ENCODE results near the gene NSMF.
"Not testable (repeated sequence)": the region's sequence is repeated elsewhere in the genome, so short reads cannot be mapped to it uniquely, and the experiment has no call there.

The NSMF gene

DNA sequence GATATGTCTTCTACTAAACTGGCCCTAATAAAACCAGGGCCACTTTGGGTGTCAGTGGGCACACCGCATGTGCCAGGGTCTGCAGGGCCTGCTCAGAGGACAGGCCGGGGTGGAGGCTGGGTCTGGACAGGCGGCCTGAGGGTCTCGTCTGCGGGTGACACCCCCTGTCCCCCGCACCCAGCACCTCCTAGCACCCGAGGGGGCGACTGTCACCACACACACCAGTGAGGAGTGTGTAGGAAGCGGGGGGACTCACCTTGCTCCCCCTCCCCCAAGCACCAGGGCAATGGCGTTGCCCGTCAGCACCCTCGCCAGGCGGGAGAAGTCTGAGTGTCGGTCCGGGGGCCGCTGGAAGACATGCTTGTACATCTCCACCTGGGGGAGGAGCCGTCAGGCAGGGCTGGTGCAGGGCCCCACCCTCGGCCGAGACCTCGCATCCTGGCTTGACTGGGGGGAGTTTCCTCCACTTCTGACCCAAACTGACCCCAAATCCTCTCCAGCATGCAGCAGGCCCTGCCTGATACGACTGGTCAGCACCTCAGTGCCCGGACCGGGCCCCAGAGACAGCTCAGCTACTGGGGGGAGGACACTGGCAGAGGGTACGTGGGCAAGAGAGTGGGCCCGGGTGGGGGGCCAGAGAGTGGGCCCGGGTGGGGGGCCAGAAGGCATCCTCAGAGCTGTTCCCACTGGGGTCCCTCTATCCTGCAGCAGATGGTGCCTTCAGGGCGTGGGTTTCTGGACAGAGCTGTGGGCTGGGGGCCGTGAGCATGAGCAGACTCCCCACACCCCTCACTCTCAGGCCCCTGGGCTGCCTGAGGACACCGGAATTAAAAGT lies 18.9 kb upstream of the NSMF start:
- no peak overlapping the region for H3K4me3 ChIP-seq (ENCODE audit: low read depth, low read length)

DNA sequence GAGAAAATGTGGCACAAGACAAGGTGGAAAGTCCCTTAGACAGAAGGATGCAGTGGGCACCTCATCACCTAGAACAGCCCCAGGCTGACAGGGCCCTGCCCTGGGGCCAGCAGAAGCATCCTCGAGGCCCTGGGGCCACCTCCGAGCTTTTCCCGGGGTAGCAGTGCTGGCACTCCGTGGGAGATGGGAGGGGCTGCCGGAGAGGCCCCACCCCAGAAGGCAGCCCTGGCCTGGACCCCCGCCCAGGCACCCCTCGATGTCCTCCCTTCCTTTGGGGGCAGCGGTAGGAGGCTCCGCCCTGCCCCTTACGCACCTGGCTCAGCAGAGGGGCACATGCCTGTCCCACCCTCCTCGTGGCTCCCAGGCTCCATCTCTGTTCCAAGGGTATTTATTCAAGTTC lies 17.7 kb upstream of the NSMF start:
- no peak overlapping the region for H3K4me3 ChIP-seq (ENCODE audit: low read depth, low read length)

DNA sequence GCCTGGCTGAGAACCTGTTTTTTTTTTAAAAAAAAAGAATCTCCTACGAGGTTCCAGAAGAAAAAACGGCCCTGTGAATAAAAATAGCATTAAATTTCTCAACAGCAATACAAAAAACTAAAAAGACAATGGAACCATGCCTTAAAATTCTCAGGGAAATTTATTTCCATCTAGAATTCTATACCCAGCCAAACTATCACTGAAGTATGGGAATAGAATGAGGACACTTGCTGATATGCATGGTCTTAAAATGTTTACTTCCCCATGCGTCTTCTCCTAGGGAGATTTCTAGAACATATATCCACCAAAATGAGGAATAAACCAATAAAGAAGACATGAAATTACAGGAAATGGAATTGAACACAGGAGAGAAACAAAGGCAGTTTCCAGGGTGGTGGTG lies 16.5 kb upstream of the NSMF start:
- no peak overlapping the region for H3K4me3 ChIP-seq (ENCODE audit: low read depth, low read length)

DNA sequence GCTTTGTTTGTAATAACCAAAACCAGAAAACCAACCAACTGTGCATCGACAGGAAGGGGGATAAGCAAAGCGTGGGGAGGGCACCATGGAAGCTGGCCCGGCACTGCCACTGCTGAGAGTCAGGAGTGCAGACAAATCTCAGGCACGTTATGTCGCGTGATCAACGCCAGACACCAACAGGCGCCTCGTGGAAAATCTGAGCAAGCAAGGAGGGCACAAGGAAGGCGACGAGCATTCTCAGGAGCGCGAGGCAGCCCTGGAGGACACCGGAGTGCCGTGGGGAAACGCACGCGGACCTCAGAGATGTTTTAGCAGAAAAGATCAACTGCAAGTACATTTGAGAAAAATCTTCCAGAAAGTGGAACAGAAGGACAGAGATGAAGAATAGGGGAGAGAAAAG lies 15.1 kb upstream of the NSMF start:
- no peak overlapping the region for H3K4me3 ChIP-seq (ENCODE audit: low read depth, low read length)

DNA sequence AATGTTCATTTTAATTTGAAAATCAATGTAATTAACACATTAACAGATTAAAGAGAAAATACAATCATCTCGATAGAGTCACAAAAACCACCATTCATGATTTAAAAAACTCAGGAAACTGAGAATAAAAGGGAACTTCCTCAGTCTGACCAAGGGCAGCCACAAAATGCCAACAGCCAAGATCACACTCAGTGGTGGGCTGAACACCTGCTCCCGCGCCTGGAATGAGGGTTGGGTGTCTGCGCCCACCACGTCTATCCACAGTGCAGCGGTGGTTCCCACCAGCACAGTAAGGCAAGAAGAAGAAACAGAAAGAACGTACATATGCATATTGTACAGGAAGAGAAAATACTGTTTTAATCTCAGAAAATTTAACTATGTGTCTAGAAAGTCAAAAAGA lies 11.7 kb upstream of the NSMF start:
- no peak overlapping the region for H3K4me3 ChIP-seq (ENCODE audit: low read depth, low read length)

DNA sequence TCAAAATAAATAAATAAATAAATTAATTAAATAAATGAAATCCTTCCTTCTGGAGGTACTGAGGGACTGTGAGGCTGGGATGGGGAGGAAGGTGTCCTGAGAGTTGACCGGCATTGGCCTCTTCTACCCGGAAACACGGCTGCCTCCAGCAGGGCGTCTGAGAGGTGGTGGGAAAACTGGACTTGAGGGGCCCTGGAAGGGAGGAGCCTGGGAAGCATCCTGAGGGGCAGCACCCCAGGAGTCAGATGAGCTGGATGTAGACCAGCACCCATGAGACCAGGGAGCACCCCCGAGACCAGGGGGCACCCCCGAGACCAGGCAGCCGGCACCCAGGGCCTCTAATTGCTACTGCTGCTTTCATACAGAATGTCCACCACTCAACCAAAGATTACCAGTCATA lies 8.8 kb upstream of the NSMF start:
- H3K4me3 ChIP-seq (ENCODE audit: low read depth, low read length) = no peak overlapping the region

DNA sequence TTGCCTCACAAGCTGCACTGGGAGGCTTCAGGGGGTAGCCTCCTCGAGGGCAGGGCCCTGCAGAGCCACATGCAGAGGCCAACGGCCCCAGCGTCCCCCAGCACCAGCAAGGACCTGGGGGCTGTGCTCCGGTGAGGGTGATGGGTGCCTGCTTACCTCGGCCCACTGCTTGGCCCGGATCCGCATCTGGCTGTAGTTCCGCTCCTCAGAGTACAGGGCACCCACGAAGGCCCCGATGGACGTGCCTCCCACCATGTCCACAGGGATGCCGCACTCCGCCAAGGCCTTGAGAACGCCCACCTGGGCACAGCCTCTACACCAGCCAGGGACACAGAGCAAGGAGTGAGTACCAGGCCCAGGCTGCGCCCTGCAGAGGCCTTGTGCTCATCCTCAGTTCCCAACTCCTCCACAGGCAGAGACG lies 8.0 kb upstream of the NSMF start:
- no peak overlapping the region for H3K4me3 ChIP-seq (ENCODE audit: low read depth, low read length)

DNA sequence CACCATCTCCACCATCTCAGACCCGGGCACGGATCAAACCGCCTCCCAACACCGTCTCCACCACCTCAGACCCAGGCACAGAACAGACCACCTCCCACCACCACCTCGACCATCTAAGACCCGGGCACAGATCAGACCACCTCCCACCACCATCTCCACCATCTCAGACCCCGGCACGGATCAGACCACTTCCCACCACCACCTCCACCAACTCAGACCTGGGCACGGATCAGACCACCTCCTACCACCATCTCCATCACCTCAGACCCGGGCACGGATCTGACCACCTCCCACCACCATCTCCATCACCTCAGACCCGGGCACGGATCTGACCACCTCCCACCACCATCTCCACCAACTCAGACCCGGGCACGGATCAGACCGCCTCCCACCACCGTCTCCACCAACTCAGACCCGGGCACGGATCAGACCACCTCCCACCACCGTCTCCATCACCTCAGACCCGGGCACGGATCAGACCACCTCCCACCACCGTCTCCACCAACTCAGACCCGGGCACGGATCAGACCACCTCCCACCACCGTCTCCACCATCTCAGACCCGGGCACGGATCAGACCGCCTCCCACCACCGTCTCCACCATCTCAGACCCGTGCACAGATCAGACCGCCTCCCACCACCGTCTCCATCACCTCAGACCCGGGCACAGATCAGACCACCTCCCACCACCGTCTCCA lies 7.4 kb upstream of the NSMF start:
- not testable (repeated sequence) for H3K4me3 ChIP-seq (ENCODE audit: low read depth, low read length)

DNA sequence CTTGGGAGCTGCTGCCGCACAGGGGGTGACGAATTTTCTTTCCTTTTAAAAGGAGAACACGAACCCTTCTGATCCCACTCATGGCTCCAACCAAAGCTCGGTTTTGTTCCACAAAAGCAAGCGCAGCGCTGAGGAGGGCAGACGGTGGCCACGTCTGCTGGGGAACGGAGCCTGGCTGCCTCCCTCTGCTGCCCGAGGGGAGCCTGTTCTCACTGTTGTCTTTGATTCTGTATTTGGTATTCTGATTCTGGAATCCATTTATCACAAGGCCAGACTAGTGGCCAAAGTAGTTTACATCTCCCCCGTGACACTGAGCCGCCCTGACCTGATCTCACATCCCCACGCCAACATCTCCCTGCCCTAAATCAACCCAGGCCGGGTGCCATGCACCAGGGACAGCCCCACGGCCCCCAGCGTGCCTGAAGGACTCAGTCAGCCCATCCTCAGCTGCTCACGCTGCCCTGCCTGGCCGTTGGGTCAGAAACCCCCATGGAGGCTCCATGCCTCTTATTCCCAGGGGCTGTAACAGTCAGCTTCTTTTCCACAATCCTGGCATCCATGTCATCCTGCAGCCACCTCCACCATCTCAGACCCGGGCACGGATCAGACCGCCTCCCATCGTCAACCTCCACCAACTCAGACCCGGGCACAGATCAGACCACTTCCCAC lies 6.7 kb upstream of the NSMF start:
- H3K4me3 ChIP-seq (ENCODE audit: low read depth, low read length) = no peak overlapping the region

DNA sequence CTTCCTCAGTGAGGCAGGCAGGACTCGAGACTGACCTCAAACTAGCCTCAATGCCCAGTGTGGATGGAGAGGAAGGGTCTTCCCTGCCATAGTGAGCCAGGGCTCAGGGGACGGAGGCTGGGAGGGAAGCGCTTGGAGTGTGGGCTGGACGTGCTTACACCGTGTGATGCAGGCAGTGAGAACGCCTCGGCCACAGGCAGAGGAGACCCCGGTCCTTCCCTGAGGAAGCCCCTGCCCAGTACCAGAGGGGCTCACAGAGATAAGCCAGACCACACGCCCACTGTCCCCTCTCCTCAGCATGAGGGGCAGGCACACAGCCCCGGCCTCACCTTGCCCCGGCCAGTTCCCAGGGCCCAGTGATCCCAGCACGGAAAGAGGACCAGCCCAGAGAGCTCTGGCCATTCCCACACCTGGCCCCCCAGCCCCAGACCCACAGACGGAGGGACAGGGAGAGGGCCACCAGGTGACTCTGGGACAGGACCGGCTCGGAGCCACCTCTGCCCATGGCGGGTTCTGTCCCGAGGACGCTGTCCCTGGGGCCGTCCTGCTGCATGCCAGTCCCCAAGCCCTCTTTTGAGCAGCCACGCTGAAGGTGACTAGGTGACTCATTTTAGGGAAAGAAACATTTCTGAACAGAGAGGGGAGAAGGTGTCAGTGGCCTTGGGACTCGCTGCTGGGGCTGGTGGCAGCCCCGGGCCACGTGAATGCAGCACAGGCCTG lies 6.0 kb upstream of the NSMF start:
- no peak overlapping the region for H3K4me3 ChIP-seq (ENCODE audit: low read depth, low read length)

DNA sequence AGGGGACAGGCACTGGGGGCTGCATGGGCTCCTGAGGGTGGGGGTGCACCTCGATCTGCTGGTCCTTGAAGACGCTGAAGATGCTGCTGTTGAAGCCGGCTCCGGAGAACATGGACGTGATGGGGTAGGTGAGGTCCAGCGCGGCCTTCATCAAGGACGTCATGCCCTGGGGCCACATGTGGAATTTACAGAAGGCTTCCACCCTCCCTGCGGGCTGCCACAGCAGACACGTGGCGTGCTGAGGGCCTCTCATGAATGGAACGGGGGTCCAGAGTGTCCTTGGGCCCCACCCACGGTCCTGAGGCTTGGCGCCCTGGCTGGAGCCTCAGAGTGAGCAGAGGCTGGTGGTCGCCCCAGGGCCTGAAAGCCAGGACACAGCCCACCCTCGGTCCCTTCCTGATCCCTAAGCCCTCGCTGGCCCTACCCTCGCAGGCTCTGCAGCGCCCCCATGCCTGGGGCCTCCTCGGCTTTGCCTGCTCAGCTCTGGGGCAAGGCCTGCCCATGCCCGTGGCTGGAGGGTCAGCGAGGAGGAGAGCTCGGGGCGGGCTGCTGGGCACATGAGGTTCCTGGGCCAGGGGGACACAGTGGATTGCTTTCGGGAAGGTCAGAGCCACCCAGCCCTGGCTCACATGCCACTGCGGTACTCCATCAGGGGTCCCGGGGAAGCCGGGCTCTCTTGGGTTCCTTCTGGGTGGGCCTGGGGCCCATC lies 5.3 kb upstream of the NSMF start:
- H3K4me3 ChIP-seq (ENCODE audit: low read depth, low read length) = no peak overlapping the region

DNA sequence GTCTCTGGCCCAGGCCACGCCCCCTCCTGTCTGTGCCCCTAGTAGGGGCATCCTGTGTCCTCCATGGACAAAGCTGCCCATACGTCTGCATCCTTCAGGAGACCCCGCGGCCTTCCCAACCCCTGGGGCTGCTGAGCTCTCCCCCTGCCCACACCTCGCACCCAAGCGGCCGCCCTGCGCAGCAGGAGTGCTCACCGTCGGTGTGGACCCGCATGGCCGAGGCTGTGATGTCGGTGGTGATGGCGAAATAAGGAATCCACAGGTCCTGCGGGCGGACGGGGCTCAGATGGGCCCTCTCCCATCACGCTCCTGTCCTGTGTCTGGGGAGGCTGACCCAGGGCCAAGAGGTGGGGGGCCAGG lies 4.8 kb upstream of the NSMF start:
- no peak overlapping the region for H3K4me3 ChIP-seq (ENCODE audit: low read depth, low read length)

DNA sequence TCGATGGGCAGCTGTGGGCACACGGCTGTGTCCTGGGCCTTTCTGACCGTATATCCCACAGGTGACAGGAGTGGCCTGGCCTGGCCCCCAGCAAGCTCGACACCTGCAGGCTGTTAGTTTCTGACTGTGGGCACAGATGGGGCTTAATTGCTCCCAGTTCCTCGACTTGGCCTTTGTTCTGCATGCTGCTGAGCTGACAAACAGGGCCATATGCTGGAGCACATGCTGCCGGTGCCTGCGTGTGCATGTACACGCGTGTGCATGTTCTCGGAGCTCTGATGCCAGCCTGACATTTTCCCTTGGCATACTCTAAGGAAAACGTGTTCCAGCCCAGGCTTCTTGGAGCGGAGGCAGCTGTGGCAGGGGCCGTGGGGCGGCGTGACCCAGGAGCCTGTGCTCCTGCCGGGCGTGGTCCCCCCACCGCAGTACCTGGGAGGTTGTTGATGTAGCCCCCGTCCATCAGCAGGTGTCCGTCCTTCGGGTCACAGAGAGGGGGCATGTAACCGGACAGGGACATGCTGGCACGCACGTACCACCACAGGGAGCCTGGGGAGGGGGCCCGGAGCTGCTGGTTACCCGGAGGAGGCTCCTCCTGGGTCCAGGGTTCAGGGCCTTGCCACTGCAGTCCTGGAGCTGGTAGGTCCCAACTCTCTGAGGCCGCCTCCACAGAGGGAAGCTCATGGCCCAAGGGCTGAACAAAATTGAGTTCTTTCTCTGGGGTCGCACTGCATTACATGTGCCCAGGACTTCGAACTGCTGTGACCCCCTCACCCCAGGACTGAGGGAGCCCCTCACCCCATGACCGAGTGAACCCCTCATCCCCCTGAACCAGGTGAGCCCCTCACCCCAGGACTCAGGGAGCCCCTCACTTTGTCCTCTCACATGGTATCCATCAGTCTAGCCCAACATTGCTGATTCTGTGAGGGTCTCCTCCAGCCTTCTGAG lies 4.1 kb upstream of the NSMF start:
- H3K4me3 ChIP-seq (ENCODE audit: low read depth, low read length) = no peak overlapping the region

DNA sequence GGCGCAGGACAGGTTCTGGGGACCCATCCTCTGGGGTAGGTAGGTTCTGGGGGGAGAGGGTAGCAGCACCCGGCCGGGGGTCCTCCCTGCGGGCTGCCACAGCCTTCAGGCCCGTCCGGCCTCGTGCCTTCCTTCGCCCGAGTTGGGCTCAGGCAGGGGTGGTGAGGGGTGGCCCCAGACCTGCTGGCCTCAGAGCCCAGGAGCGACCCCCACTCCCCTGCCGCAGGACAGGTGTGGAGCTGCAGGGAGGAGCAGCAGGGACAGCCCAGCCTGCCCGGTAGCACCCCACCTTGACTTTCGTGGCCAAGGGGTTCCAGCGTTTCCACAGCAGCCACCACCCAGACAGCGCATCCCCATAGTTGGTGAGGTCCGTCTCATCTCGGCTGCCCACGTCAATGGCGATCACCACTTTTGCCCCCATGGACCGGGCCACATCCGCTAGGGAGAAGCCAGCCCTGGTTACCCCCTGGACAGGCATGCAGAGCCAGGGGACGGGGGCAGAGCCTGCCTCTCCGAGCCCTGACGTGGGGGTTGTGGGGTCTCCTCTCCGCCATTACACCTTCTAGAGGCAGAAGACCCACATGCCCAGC lies 3.4 kb upstream of the NSMF start:
- no peak overlapping the region for H3K4me3 ChIP-seq (ENCODE audit: low read depth, low read length)

DNA sequence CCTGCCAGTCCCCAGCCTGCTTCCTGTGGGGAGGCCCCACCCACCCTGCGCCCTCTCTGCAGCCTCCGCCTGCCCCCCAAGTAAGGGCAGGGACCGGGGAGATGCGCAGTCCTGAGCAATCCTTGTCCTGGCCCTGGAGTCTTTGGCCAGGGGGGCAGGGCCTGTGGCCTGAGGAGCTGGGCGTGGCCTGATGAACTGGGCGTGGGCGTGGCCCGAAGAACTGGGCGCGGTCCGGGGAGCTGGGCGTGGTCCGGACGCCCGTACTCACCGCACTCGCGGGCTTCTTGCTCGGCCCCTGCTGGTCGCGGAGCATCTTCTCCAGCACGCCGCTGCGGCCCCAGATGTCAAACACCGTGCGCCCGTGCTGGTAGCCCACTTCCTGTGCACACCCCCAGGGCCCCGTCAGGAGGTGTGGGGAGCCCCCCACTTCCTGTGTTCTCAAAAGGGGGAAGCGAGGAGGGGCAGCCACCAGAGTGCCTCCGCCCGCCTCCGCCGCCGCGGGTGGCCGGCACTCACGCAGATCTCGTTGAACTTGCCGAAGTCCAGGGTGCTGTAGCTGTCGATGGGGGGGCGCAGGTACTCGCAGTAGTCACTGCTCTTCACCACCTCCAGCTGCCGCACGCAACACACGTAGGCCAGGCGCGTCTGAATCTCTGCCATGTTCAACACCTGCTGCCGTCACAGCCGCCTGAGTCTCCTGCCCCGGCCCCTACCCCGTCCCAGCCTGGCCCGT lies 2.7 kb upstream of the NSMF start:
- no peak overlapping the region for H3K4me3 ChIP-seq (ENCODE audit: low read depth, low read length)

DNA sequence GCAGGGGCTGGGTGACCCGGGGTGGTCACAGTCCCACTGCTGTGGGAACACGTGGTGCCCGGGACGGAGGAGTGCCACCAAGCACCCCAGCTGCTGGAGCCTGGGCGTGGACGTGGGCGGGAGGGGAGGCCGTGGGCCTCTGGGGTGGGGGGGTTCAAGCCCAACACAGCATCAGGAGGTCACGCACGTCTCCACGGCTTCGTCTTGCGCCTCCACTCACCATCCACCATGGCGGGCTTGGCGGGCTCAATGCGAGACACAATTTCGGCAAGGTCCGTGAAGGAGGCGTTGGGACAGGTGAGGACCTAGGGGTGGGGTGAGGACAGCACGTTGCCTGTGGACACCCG lies 2.2 kb upstream of the NSMF start:
- no peak overlapping the region for H3K4me3 ChIP-seq (ENCODE audit: low read depth, low read length)

DNA sequence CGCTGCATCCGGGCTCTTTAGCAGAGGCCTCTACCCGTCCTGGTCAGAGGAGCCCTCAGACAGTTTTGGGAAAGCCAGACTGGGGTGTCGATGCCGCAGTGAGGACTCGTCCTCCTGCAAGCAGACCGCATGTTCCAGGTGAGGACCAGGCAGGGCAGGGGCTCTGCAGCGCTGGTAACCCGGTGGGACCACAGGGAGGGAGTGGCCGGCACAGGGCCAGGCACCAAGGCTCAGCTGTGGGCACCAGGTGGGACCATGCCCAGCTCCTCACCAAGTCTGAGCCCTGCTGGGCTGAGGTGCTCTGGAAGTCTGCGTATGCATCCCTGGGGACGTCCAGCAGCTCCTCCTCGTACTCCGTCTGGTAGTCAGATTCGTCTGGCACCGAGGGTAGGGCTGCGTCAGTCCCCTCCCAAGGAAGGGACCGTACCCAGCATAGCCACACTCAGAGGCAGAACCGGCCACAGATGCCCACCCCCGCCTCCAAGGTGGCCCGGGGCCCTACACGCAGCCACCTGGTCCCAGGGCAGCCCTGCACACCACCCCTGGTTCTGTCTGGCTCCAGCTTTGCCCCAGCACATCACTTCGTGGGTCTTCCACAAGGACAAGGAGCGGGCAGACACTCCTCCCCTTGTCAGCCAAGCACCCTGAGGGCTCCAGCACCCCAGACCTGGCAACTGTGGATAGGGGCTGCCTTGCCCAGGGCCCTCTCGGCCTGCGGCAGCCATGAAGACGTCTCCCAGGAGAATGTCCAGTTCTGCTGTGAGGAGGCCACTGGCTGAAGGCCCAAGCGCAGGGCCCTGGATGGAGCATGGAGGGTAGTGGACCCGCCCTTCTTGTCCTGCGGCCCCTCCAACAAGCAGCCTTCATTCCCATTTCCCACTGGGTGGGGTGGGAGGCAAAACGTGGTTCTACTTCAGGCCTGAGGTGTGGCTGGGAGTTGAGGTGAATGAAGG lies 1.5 kb upstream of the NSMF start:
- H3K4me3 ChIP-seq (ENCODE audit: low read depth, low read length) = no peak overlapping the region

All from iPS-11a (cell line).